GM23248 (cell line): ENCODE data around the gene EDC3. TPM values are rescaled to one million over a fixed set of nuclear protein-coding genes. Genes with fewer than 3 reads are reported as not detected.

Experiments
- DNase-seq: peaks from one replicate; pipeline ENCODE4 v3.0.0-alpha.2; 2015
- H2AFZ ChIP-seq: fragments of 200-600 bp; sonication (generic); 2 replicates; pipeline ENCODE4 v1.6.1; 2016; ENCODE audit warnings: antibody characterized with exemption
- H3F3A ChIP-seq: fragments of 200-600 bp; sonication (generic); 2 replicates; pipeline ENCODE4 v1.6.1; 2016; ENCODE audit warnings: mild to moderate bottlenecking, antibody characterized with exemption, mixed run types; ENCODE audit not compliant: insufficient read depth
- H3K27ac ChIP-seq: fragments of 200-600 bp; sonication (generic); 2 replicates; pipeline ENCODE4 v1.5.1; 2016; ENCODE audit warnings: mild to moderate bottlenecking
- H3K27me3 ChIP-seq: fragments of 200-600 bp; sonication (generic); replicated peaks from 2 replicates; pipeline ENCODE4 v1.6.1; 2016; ENCODE audit warnings: mild to moderate bottlenecking; ENCODE audit not compliant: insufficient read depth
- H3K36me3 ChIP-seq: fragments of 200-600 bp; sonication (generic); 2 replicates; pipeline ENCODE4 v1.6.1; 2016; ENCODE audit warnings: low read depth, mild to moderate bottlenecking
- H3K4me1 ChIP-seq: fragments of 200-600 bp; sonication (generic); 2 replicates; pipeline ENCODE4 v1.6.1; 2016; ENCODE audit warnings: mild to moderate bottlenecking; ENCODE audit not compliant: insufficient read depth
- H3K4me2 ChIP-seq: fragments of 200-600 bp; sonication (generic); one replicate; pipeline ENCODE4 v1.6.1; 2016; ENCODE audit warnings: mild to moderate bottlenecking; ENCODE audit not compliant: unreplicated experiment
- H3K4me3 ChIP-seq: fragments of 200-600 bp; sonication (generic); 2 replicates; pipeline ENCODE4 v1.5.1; 2016; ENCODE audit warnings: mild to moderate bottlenecking
- H3K79me2 ChIP-seq: fragments of 200-600 bp; sonication (generic); 2 replicates; pipeline ENCODE4 v1.6.1; 2016; ENCODE audit warnings: mild to moderate bottlenecking; ENCODE audit not compliant: insufficient read depth
- H3K9ac ChIP-seq: fragments of 200-600 bp; sonication (generic); 2 replicates; pipeline ENCODE4 v1.6.1; 2016; ENCODE audit warnings: mild to moderate bottlenecking
- H3K9me2 ChIP-seq: fragments of 200-600 bp; sonication (generic); 2 replicates; pipeline ENCODE4 v1.6.1; 2016; ENCODE audit warnings: mixed run types, mild to moderate bottlenecking, moderate library complexity; ENCODE audit not compliant: insufficient read depth
- H3K9me3 ChIP-seq: fragments of 200-600 bp; sonication (generic); one replicate; pipeline ENCODE4 v1.6.1; 2017; ENCODE audit warnings: low read depth
- H4K20me1 ChIP-seq: fragments of 200-600 bp; sonication (generic); 2 replicates; pipeline ENCODE4 v1.6.0; 2016; ENCODE audit not compliant: insufficient read depth
- EZH2 ChIP-seq: fragments of 200-600 bp; sonication (generic); IDR thresholded peaks from 2 replicates; pipeline ENCODE4 v1.6.1; 2018; ENCODE audit warnings: antibody characterized with exemption, mild to moderate bottlenecking; ENCODE audit not compliant: insufficient read depth, poor library complexity, severe bottlenecking
- EZH2phosphoT487 ChIP-seq: fragments of 200-600 bp; sonication (generic); IDR thresholded peaks from 2 replicates; pipeline ENCODE4 v1.6.1; 2018; ENCODE audit warnings: antibody characterized with exemption, moderate library complexity, mild to moderate bottlenecking, low read depth; ENCODE audit not compliant: insufficient read depth
- WGBS, 2 experiments: methylation state at CpG; one replicate each; pipeline ENCODE4 v1.1.6; 2015 to 2017; ENCODE audit warnings: low lambda C conversion rate in 2 of 2, low coverage in 1 of 2; ENCODE audit errors: missing lambda C conversion rate in 2 of 2; 5-methylcytosine and 5-hydroxymethylcytosine counted together
- in situ Hi-C: fragments of 300-500 bp; cut with MboI; formaldehyde crosslinking; loops from 2 replicates; pipeline ENCODE4 v1.15.0; 2020
- polyA plus RNA-seq: library from polyadenylated mRNA; unstranded; fragments of >200 nt; fragmentation: Nextera tagmentation; extraction: Ambion mirVana; gene quantifications from 2 replicates; pipeline ENCODE4 v1.2.1, GENCODE V29; 2016
- total RNA-seq: library from RNA; depleted of rRNA; stranded (reverse); fragments of >200 nt; shearing (Covaris generic); gene quantifications from 2 replicates; pipeline ENCODE4 v1.2.3, GENCODE V29; 2014

The EDC3 gene
- total and polyA plus RNA-seq, 2 experiments from 2014 or later, result 13.9 to 21.8 TPM

- TF ChIP-seq EZH2, result no peak
- peaks cover 13% of the 10 kb centered on the region for H3K4me1 ChIP-seq
- no peak overlapping the region for H3K4me3 ChIP-seq
- in situ Hi-C loops, result loop anchor here (10.0 kb wide), 1 partner anchor 246 kb away; no protein-coding TSS in a partner anchor
- H2AFZ ChIP-seq, result no peak overlapping the region
- no peaks in the 10 kb centered on the region for H3K9me2 ChIP-seq
- peaks cover 16% of the 10 kb centered on the region; the same call in 1 of the 2 replicates for H3F3A ChIP-seq
- H3K4me2 ChIP-seq, result no peak overlapping the region
- H3K79me2 ChIP-seq, result peaks cover 94% of the 10 kb centered on the region
- no peak overlapping the region for H3K27ac ChIP-seq
- DNase-seq, result peak; percentile 85
- WGBS, 2 experiments, result 62 to 64% methylated on average over 23 of the region's 23 CpGs
- no peaks in the 10 kb centered on the region for H3K27me3 ChIP-seq
- H3K9ac ChIP-seq, result no peak overlapping the region
- peaks cover 14% of the 10 kb centered on the region for H4K20me1 ChIP-seq
- H3K36me3 ChIP-seq, result peaks cover 27% of the 10 kb centered on the region
- H3K9me3 ChIP-seq, result no peaks in the 10 kb centered on the region
These were observed 74.9 kb downstream of the EDC3 start for GRCh38 chr15:74620636-74621545.

DNA sequence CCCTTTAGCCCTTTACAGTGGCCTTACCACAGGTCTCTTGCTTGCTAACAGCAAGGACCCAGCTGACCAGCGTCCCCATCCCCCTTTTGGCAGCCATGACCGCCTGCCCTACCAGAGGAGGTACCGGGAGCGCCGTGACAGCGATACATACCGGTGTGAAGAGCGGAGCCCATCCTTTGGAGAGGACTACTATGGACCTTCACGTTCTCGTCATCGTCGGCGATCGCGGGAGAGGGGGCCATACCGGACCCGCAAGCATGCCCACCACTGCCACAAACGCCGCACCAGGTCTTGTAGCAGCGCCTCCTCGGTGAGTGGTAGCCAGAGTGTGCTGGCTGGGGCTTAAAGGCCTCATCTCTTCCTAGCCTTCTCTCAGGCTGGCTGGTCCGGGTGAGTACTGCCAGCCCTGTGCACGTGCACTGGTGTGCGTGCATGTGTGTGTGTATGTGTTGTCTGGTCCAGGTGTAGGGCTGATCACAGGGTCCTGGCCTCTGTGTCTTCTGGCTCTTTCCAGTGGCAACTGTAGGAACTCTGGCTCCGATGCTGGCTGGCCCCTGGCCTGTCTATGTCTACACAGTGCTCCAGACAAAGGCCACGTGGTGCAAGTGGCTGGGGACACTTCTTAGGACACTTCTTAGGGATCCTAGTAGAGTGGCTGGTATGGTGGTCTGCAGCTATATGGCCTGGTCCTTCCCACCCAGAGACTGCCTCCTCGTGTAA is 75.7 kb downstream of the EDC3 start:
- H3K27ac ChIP-seq, result no peak overlapping the region
- H3K9ac ChIP-seq, result no peak overlapping the region
- in situ Hi-C loops, result loop anchor here (10.0 kb wide), 1 partner anchor 245 kb away; no protein-coding TSS in a partner anchor
- TF ChIP-seq EZH2phosphoT487 (no peak), EZH2 (no peak)
- no peak for DNase-seq
- peaks cover 13% of the 10 kb centered on the region for H3K4me1 ChIP-seq
- H3K36me3 ChIP-seq, result peaks cover 27% of the 10 kb centered on the region
- H3K79me2 ChIP-seq, result peaks cover 95% of the 10 kb centered on the region
- no peaks in the 10 kb centered on the region for H3K27me3 ChIP-seq
- peaks cover 14% of the 10 kb centered on the region for H4K20me1 ChIP-seq
- WGBS, 2 experiments, result 89 to 92% methylated on average over 23 to 27 of the region's 27 CpGs
- no peak overlapping the region for H3K4me2 ChIP-seq
- H3F3A ChIP-seq, result peaks cover 17% of the 10 kb centered on the region; the same call in 1 of the 2 replicates
- no peak overlapping the region for H3K4me3 ChIP-seq
- no peak overlapping the region for H2AFZ ChIP-seq
- no peaks in the 10 kb centered on the region for H3K9me2 ChIP-seq
- H3K9me3 ChIP-seq, result no peaks in the 10 kb centered on the region

GRCh38 chr15:74618841-74619596 is 76.8 kb downstream of the EDC3 start:
- TF ChIP-seq EZH2phosphoT487 (no peak), EZH2 (no peak)
- Histone ChIP-seq H3K36me3 (peaks cover 22% of the 10 kb centered on the region), H2AFZ (no peak overlapping the region)

DNA sequence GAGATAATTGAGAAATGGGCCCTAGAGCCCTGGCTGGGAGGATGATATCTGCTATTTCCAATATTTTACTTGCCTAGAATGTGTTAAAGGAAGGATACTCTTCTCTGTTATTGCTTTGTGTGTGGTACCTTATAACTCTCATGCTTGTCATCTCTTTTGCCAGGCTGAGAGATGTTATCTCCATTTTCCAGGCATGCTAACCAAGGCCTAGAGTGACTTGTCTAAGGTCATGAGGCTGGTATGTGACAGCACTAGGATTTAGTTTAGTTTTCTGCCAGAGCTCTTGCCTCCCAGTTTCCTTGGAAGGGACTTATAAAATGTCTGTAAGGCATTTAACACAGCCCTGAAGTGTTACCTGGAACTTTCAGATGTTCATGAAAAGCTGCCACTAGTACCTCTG is 78.8 kb downstream of the EDC3 start:
- Histone ChIP-seq H3K4me1 (peaks cover 16% of the 10 kb centered on the region), H3K9ac (peak overlapping the region; percentile 98), H3K9me2 (no peaks in the 10 kb centered on the region), H3K9me3 (no peaks in the 10 kb centered on the region), H3K4me2 (peak overlapping the region; percentile 82), H3K27me3 (no peaks in the 10 kb centered on the region), H2AFZ (no peak overlapping the region), H3K4me3 (peak overlapping the region; percentile 80), H3K27ac (peak overlapping the region; percentile 90), H3F3A (peaks cover 24% of the 10 kb centered on the region), H4K20me1 (peaks cover 14% of the 10 kb centered on the region), H3K79me2 (peaks cover 64% of the 10 kb centered on the region), H3K36me3 (peaks cover 6% of the 10 kb centered on the region; the same call in 1 of the 2 replicates)
- TF ChIP-seq EZH2, result no peak
- TF ChIP-seq EZH2phosphoT487, result no peak
- in situ Hi-C loops, result no loop called here
- DNase-seq, result peak; percentile 51

More at GRCh38 chr15:74618841-74619596, 76.8 kb downstream of the EDC3 start:
- peaks cover 17% of the 10 kb centered on the region; the same call in 1 of the 2 replicates for H3F3A ChIP-seq
- no peak overlapping the region for H3K9ac ChIP-seq
- no peak for DNase-seq
- peaks cover 14% of the 10 kb centered on the region for H4K20me1 ChIP-seq
- peaks cover 84% of the 10 kb centered on the region for H3K79me2 ChIP-seq
- no peaks in the 10 kb centered on the region for H3K9me3 ChIP-seq
- H3K4me1 ChIP-seq, result peaks cover 16% of the 10 kb centered on the region
- in situ Hi-C loops, result no loop called here
- no peak overlapping the region for H3K27ac ChIP-seq
- H3K4me2 ChIP-seq, result no peak overlapping the region
- H3K9me2 ChIP-seq, result no peaks in the 10 kb centered on the region
- 81 to 84% methylated on average over 15 of the region's 15 CpGs for WGBS, 2 experiments
- no peaks in the 10 kb centered on the region for H3K27me3 ChIP-seq
- H3K4me3 ChIP-seq, result no peak overlapping the region
